Fibroblast of upper back skin (primary cell): ENCODE data around the gene C7orf57.
A peak's percentile ranks its signal among the peaks of the same experiment; 100 is the strongest.

Experiments
- DNase-seq: peaks from one replicate; pipeline ENCODE4 v3.0.0-alpha.2; 2013

The C7orf57 gene

DNA sequence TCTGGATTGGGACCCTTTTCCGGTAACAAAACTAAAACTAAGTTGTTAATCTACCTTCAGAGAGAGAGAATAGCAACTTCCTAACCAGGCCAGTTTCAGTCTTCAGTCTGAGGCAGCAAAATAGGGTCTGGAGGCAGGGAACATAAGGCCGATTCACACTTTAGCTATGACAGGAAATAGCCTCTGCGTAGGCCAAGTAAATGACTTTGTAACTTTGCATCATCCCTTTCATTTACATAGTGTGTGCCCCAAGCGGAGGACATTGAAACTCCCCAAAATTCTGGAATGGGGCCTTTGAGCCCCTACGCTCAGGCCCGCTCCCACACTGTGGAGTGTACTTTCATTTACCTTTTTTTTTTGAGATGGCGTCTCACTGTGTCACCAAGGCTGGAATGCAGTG lies 52.0 kb downstream of the C7orf57 start:
- peak; percentile 78 for DNase-seq

DNA sequence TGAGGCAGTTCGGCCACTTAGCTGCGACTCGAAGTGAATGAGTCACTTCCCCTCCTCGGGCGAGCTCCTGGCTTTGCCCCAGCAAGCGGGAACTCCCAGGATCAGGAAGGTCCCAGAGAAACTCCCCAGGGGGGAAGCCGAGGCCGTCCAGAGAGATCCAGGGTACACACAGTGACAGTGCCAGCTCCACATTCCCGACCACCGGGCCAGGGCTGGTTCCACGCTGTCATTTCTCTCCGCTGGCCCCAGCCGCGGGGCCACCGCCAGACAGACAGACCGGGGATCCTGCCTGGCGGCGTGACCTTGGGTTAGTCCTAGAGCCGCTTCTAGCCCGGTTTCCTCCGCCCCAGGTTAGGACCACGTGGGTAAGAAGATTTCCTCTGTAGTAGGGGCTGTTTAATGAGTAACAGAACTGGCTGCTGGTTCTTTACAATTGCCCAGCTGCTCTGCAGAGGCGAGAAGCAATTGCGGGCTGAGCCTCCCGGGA lies 53.3 kb downstream of the C7orf57 start:
- peak; percentile 97 for DNase-seq

DNA sequence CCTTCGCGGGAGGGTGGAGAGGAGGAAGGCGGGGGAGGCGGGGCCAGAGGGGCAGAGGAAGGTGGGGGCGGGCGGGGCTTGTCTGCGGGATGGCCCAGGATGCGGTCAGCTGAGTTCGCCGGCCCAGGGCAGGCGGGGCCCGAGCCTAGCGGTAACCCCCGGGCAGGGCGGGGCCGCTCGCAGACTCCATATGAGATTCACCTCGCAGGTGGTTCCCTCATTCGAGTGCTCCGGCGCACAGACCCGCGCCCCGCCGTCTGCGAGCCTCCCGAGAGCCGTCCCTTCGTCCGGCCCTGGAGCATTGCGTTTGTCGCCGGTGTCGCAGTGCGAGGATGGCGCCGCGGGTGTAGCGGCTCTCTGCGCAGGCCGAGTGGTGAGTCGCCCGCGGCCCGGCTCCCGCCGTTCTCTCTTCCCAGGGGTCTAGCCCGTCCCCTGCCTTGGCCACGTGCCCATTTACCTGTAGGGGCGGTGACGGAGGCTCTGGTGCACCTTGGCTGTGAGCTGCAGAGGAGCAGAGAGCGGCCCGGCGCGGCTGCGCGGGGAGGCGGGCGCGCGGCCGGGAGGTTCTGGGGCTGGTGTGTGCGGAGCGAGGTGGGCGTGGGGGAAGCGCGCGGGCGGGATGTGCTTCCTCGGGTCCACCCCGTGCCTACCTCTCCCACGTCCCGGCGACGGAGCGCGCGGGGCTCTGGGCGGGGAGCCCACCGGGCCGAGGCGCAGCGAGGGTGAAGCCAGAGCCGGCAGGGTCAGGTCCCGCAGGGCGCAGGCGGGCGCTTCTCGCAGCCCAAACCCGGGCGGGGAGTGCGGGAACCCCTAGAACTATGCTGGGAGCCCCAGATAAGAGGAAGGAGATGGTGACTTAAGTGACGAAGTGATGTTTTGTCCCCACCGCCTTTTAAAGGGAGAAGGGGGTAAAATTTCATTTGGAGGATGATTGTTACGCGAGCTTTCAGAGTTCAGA lies 54.0 kb downstream of the C7orf57 start, which contains the start of gene UPP1:
Gene UPP1 (plus strand): TSS at position 220 of the 958 bp plus-strand sequence. CDS start 5,519 bp downstream, outside the sequence.
- DNase-seq, result no peak

DNA sequence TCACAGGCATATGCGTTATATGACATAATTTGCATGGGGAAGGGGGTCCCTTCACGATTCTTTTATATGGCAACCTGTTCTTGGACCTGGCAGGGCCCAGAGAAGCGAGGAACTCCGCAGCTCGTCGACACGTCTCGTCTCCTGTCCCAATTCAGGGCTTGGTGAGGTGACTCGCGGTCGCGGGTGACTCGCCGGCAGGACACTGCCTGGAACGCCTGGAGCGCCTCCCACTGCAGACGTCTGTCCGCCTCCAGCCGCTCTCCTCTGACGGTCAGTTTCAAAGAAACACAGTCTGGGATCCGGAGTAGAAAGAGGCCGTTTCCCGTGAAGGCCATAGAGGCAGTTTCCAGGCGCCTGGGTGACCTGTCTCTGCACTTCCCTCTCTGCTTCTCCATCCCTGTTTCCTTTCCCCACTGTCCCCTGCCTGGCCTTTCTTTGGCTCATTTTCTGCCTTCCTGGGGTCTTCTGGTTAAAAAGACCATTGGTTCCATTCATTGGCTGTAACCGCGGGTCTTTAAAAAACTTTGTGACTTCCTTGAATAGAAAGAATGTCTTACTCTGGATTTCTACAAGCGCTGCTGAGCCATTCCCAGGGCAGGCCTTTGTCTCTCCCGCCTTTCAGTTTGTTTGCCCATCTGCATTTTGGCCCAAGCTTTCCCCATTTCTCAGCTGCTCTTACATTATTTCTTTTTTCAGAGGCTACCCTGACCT lies 54.9 kb downstream of the C7orf57 start:
- peak; percentile 19 for DNase-seq

DNA sequence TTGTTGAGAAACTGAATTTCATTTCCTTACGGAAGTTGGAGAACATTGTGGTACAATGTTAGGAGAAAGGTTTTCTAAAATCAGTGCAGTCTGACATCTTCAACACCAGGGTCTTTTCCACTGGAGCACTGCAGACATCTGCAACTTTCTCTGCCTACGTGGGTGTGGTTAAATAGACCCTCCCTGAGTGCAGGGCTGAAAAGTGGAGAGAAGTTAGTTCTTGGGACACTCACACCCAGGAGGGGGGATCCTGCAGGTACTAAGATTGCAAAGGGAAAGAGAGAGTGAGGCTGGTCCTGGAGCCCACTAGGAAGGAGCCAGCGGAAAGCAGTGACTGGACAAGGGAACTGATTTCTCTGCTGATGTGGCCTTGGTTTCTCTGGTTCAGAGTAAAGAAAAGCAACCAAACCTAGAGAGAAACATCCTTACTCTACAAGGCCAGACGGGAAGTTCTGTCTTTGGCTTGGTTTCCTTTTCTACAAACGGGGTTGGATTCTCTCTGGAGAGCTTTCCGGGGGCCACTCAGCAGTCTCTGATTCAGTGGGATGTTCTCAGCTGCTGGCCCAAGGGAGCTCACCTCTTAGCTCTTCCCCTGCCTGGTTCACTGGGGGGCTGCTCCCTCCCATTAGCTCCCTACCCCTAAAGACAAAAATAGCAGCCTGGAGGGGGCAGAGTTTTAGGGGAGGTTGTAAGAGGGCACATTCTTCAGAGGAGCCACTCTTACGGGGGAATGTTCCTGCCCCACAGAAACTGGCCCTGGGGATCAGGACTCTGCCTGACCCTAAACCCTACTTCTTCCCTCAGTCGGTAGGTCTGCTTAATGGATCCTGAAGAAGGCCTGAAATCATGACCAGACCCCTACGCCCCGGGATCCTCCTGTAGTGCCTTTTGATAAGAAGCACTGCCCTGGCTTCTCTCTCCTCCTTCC lies 56.4 kb downstream of the C7orf57 start:
- DNase-seq, result no peak

DNA sequence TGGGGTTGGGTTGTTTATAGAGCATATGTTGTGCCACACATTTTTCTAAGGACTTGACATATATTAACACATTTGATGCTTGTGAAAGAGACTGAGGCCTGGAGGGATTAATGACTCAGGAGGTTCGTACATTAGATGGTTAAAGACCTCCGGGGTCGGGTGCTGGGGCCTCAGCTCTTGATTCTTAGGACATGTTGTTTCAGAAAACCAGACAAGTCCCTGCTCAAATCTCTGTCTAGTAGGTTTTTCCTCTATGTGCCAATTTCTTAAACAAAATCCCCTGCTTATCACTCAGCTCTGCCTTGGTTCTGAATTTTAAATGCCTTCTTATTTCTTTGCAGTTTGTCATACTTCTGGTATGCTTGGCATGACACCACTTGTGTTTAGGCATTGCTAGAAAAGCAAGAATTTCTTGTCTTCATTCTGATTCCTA lies 59.5 kb downstream of the C7orf57 start:
- peak; percentile 72 for DNase-seq

DNA sequence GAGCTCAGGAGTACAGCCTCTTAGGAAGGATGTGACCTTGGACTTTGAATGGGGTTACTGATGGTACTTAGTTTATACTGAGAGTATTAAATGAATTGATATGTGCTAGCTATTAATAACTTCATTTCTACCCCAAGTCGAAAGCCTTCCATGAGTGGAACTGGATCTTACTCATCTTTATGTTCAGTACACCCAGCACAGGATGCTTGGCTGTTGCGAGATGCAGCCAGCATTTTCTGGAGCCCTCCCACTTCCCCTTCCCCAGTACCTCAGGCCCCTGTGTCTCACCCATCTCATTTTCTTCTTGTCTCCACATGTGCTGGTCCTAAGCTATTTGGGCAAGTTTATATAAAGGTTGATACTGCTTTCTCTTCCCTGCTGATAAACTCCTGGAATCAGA lies 60.9 kb downstream of the C7orf57 start:
- DNase-seq, result no peak

DNA sequence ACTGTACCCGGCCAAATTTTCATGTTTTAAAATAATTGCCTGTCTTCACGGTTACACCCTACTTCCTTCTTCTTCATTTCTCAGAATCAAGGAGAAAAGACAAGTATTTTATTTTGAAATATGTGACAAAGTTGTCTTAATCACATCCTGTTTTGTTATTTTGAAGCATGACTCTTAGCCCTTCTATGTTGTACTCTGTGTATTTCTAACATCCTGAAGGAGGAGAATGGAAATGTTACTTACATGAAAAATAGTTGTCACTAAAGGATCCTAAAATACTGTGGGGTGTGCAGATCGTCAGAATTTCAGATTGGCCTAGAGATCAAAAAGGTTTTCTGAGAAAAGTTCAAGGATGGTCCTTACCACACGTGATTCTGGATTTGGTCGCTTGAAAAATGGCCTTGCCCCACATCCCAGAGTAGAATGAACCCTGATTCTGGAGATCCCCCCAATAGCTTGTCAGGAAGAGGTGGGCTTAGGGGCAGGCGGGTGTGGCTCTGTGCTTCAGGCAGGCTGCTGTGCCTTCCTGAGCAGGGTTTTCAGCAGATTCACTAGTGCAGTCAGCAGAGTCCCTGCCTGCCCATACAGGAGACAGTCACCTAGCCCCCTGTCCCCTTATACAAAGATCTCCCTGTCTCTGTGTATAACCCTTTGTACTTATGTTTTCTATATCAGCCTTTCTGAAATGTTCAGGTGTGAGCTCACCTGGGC lies 62.3 kb downstream of the C7orf57 start:
- no peak for DNase-seq

DNA sequence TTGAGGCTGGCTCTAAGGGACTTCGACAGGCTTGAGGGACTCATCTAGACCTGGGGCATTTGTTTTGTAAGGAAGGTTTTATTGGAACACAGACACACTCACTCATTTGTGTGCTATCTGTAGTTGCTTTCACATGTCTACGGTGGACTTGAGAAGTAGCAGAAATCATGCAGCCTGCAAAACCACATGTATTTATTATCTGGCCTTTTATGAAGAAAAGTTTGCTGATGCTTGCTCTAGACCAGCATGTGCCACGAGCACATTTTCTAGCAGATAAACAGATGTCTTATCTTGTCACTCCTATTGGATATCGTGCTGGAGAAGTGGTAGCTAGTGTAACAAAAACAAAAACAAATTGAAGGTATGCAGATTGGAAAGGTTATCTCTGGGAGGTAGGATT lies 63.5 kb downstream of the C7orf57 start:
- no peak for DNase-seq

DNA sequence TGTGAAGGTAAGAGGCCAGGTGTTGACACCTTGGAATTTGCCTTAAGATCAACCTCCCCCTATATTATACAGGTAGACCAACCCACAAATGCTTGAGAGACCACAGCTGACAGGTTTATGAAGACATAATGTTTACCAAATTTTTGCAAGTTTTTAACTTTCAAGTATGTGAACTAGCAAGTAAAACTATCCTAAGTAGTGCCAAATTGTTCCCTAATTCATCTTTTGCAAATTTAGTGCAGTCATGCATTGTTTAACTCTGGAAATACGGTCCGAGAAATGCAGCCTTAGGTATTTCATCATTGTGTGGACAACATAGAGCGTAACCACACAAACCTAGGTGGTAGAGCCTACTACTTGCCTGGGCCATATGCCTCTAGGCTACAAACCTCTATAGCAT lies 64.4 kb downstream of the C7orf57 start:
- DNase-seq, result no peak

DNA sequence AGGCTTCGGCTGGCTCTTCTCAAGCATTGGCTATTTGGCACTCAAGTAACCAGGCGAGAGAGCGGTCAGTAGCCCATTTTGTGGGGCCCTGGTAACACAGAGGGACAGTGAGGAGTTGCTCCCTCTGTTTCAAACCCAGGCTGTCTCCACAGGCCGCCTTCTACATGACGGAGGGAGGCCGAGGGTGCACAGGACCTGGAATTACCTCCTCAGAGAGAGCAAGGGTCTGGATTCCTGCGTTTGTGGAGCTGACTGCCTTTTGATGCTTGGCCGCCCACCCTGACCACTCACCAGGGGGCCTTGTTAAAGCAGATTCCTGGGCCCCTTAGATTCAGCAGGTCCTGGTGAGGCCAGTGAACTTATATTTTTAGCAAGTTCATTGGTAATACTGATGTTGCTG lies 66.0 kb downstream of the C7orf57 start:
- DNase-seq, result no peak

DNA sequence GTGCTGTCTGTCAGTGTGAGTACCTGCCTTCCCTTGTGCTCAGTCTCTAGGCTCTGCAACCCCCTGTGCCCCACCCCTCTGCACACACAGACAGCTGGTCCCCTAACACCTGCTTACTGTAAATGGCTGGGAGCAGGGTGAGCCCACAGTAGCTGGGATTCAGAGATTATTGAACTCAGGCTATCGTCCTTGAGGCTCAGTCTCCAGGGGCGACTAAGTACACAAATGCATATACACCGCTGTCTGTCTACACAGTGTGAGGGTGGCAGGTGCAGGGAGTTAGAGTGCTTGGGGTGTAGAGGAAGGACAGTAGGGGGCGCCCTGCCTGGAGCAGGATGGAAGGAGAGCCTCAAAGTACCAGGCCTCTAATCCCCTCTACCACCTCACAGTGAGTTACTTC lies 66.6 kb downstream of the C7orf57 start:
- DNase-seq, result no peak

DNA sequence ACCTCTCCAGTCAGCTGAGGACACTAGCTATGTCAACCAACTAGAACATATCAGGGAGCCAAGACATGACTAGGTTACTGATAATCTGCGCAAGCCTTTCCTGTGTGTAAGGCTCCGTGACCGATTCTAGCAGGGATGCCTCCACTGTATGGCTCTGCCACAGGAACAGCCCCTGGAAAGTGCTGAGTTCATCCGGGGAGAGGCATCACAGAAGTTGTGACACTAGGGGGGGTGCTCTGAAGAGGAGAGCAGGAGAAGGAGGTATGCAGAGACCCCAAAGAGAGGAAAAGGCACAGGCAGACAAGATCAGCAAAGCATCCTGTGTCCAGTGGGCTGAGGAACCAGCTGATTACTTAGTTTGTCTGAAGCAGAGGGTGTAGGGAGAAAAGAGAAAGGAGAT lies 67.2 kb downstream of the C7orf57 start:
- no peak for DNase-seq

DNA sequence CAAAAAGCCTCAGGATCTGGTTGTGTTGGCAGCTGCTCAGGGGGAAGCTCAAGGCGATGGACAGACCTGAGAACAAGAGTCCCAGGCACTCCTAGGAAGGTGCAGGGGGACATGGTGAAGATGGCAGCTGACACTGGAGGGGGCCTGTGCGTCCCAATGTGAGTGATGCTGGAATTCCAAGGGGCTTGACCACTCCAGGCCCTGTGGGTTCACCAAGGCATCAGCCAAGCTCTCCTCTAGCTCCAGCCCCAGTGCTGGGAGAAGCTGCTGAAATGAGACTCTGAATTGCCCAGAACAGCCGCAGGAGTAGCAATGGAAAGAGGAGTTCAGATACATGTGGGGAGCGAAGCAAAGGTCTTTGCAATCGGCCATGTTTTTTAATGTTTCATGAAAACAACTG lies 69.7 kb downstream of the C7orf57 start:
- DNase-seq, result no peak

DNA sequence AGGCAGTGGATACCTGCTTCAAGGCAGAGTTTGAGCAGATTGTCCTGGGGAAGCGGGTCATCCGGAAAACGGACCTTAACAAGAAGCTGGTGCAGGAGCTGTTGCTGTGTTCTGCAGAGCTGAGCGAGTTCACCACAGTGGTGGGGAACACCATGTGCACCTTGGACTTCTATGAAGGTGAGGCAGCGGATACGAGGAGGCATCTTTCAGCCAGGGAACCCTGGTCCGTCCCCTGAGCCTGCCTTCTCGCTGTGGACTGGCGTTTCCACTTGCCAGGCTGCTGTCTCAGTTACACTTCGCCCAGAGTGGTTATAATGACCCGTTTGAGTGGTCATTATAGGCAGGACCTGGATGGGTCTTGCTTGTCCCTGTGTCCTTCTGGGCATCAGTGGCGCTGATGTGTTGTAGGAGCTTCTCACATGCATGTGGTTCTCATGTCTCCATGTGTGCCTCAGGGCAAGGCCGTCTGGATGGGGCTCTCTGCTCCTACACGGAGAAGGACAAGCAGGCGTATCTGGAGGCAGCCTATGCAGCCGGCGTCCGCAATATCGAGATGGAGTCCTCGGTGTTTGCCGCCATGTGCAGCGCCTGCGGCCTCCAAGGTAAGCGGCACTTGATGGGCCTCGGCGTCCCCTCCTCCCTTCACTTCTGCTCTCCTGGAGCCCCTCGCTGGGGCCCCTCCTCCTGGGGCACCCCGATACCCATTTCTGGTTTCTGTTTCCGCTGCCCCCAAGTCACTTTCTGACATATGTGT lies 71.7 kb downstream of the C7orf57 start:
- DNase-seq, result no peak

DNA sequence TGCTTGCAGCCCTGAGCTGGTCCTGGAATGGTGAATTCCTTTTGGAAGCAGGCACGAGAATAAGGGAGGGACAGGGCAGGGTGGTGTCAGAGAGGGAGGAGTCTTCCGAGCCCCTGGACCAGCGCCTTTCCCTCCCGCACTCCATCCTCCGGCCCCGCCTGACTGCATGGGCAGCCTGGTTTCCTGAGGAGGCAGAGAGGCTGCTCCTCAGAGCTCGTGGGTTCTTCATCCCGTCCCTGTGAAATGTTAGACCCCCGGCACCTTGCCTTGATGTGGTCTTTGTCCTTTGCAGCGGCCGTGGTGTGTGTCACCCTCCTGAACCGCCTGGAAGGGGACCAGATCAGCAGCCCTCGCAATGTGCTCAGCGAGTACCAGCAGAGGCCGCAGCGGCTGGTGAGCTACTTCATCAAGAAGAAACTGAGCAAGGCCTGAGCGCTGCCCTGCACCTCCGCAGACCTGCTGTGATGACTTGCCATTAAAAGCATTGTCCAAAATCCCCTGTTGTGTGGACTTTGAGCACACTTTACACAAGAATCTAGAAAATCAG lies 72.7 kb downstream of the C7orf57 start:
- DNase-seq, result no peak

DNA sequence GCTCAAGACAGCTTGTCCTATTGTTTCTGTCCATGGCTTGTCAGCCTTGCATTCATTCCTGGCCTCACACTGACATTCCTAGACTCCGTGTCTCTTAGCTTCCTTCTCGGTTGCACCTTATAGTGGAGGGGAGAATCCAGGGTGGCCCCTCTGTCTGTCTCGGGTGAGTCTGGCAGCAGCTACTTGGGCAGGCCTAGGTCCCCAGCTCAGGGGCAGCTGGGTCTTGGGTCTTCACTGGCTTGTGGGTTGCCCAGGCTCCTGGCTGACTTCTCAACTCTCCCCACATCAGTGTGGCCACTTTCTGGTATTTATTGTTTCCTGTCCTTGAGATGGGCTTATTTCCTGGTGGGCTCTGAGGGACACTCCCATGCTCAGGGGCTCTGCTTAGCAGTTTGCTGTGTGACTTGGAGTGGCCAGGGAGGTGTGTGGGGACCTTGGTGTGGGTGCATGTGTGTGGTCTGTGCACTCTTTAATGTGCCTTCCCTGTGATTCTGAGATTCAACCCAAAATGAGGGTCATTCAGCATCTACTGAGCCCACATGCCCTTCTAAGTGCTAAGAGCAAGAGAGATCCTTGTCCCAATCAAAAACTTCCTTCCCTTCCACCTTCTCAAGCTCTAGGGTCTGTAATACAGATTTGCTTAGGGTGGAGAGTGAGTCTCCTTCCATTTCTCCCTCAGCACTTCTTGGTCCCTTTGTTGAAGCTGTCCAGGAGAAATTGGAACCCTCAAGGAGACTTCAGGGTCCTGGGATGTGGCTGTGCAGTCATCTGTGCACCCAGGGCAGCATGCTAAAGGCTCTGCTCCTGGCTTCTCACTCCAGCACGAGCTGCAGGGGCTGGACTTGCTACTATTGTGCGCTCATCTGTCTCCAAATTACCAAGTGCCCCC lies 73.9 kb downstream of the C7orf57 start:
- DNase-seq, result no peak

DNA sequence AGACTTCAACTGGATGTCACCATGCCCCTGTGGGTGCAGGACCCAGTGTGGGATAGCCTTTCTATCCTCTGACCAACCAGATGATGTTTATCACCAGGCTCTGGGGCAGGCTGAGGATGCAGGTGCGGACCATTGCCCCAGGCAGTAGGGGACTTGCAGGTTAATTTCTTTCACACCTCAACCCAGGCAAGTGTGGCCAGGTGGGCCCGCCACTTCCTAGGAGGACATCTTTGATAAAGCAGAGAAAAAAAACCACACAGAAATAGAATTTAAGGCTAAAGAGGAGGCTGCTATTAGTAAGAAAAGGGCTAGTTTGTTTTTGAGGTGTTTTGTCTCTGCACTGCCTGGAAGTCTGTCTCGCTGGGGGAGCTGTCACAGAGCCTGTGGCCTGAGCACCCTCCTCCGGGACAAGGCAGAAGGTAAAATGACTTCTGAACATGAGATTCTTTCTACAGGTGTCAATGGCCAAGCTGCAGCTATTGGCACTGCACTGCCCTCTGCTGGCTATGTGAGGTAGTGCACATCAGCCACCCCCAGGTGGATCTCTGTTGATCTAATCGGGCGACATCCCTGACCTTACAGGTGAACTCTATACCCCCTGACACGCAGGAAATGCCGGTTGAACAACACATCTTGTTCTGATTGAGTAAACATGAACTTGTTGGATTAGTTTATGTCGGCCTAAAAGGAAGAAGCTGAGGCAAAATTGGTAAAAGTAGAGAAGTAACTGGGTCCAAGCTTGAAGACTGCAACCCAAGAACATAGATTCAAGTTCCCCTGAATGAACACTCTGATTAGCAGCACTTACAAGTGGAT lies 74.7 kb downstream of the C7orf57 start:
- DNase-seq, result peak; percentile 37

DNA sequence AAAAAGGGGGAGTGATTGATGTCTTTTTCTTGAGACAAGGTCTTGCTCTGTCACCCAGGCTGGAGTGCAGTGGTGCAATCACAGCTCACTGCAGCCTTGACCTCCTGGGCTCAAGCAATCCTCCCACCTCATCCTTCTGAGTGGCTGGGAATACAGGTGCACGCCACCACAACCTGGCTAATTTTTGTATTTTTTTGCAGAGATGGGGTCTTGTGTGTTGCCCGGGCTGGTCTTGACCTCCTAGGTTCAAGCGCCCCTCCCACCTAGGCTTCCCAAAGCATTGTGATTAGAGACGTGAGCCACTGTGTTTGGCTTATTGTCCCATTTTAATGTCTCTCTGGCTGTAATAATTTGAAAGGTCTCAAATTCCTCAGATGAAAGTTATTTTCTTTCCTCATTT lies 75.5 kb downstream of the C7orf57 start:
- DNase-seq, result no peak
